Measurements from ENCODE around the gene RNU1-4. TPM values are rescaled to one million over a fixed set of nuclear protein-coding genes. Genes with fewer than 3 reads are reported as not detected.

The RNU1-4 gene
- total and polyA plus RNA-seq, 2 donors (not counting 3 experiments of a cell fraction or from before 2014, with no cell fraction given) = 206 to 1,319 TPM

DNA sequence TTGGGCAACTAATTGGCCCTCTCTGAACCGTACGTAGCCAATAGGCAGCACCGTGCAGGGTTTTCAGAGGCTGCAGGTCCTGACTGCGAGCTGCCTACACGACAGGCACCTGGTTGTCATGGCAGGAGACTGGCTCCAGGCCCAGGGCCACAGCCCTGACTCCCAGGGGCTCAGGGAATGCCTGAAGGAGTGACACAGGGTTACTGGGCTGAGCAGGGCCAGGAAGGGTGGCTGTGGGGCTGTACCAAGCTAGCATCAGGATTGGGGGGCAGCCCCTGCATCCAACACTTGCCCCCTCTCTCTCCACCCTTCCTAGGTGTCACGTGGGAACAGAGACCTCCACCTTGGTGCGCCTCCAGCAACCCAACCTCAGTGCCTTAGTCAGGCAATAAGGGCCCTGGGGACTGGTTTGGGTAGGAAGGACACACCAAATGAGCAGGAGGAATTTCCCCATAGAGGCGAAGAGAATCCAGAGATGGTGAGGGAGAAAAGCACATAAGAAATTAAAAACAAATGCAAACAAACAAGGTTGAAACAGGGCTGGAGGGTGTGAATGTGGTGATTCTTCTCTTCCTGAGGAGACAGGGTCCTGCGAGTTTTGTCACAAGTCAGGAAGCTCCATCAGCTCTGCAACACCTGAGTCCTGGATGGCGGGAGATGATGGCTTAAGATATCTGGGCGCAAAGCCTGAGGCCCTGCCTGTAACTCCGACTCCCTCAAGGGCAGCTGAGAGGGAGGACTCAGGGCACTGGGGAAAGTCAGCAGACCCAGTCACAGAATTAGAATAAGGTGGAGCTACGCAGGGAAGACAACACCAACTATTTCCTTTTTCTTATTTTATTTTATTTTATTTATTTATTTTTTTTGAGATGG lies 19.7 kb upstream of the RNU1-4 start:
- dilution Hi-C loops (cut with MboI; ENCODE audit: extremely low pct_ligation_motif_present, low sequenced_read_pairs) (no loop called here), intact Hi-C loops (cut with micrococcal nuclease) (no loop called here)
- Histone ChIP-seq H3K4me1 (ENCODE audit: control insufficient read depth, extremely low read depth, insufficient read depth, low read length) (no peaks in the 10 kb centered on the region), H3K9ac (replicated peaks; ENCODE audit: extremely low read depth, insufficient read depth, low read length) (no peak overlapping the region), H3K79me2 (ENCODE audit: control insufficient read depth, insufficient read depth, low read length) (no peaks in the 10 kb centered on the region), H3K36me3 (ENCODE audit: control insufficient read depth in 2 of 2, extremely low read depth in 1 of 2, insufficient read depth in 2 of 2, low read length in 2 of 2) (no peaks in the 10 kb centered on the region), H3K9me1 (replicated peaks; ENCODE audit: control insufficient read depth, extremely low read depth, insufficient read depth, low read length) (no peaks in the 10 kb centered on the region), H3K9me3 (replicated peaks; ENCODE audit: control insufficient read depth, insufficient read depth, low read length) (no peaks in the 10 kb centered on the region), H3K27ac (ENCODE audit: insufficient read depth, low read depth, low read length) (no peak overlapping the region), H3K4me3 (replicated peaks in 1 of 3; ENCODE audit: insufficient read depth in 1 of 3, low read depth in 1 of 3, low read length in 3 of 3) (no peak overlapping the region), H2AFZ (ENCODE audit: low read depth, low read length) (no peak overlapping the region), H4K20me1 (replicated peaks; ENCODE audit: control insufficient read depth, extremely low read depth, insufficient read depth, low read length) (no peaks in the 10 kb centered on the region), H3K4me2 (ENCODE audit: insufficient read depth, low read length) (no peak overlapping the region), H3K27me3 (ENCODE audit: control insufficient read depth in 2 of 2, insufficient read depth in 2 of 2, low read length in 2 of 2) (peaks cover 17 to 20% of the 10 kb centered on the region in 2 experiments)
- FAIRE-seq (peak; percentile 38), DNase-seq (ENCODE audit: low read depth, low spot score) (peak; percentile 10)
- TF ChIP-seq EZH2 (IDR thresholded peaks at IDR 0.05; ENCODE audit: borderline replicate concordance, low read depth, low read length, severe bottlenecking) (peak; percentile 23), GATA2 (IDR thresholded peaks at IDR 0.05; ENCODE audit: insufficient read depth, insufficient read length, low read depth, low read length) (no peak)
- CTCF ChIA-PET = interaction anchor here (1.8 to 2.5 kb wide), 2 partner anchors 11 to 18 kb away, joined by 6 to 11 read pairs; no protein-coding TSS in a partner anchor
- POLR2A ChIA-PET = no interaction called here
- no TSS peak for BruUV-seq (replicated peaks)

DNA sequence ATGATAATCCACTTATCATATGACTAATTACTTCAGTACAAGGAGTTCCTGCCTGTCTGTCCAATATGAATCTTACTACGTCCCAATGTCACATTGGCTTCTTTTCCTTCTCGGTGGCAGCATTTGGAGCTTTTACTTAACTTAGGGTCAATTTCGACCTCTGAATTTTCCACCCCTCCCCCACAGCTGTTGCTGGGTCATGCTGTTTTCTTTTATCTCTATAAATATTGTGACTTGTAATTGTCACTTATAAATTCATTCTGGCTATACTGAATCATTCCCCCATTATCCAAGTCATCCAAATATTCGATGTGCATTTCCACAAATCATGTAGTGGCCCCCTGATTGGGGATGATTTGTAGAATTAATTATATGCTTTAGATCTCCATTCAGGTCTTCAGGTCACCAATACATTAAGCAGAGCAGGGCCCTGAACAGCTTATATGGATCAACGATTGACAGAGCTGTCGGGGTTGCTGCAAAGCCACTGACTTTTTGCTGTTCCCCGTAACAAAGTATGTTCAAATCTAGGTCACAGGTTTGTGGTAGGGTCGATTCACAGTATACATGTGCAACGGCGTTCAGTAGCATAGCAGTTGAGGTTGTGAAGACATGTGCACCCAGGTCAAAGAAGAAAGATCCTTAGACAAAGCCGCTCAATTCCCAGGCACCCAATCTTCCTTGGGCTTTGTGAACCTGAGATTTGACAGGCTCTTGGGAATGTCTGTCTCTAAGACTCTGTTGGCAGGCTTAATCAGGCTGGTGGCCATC lies 18.3 kb upstream of the RNU1-4 start:
- Histone ChIP-seq H3K27ac (ENCODE audit: insufficient read depth, low read depth, low read length) (no peak overlapping the region), H3K9me3 (replicated peaks; ENCODE audit: control insufficient read depth, insufficient read depth, low read length) (no peaks in the 10 kb centered on the region), H4K20me1 (replicated peaks; ENCODE audit: control insufficient read depth, extremely low read depth, insufficient read depth, low read length) (no peaks in the 10 kb centered on the region), H3K9me1 (replicated peaks; ENCODE audit: control insufficient read depth, extremely low read depth, insufficient read depth, low read length) (no peaks in the 10 kb centered on the region), H2AFZ (ENCODE audit: low read depth, low read length) (no peak overlapping the region), H3K4me2 (ENCODE audit: insufficient read depth, low read length) (no peak overlapping the region), H3K79me2 (ENCODE audit: control insufficient read depth, insufficient read depth, low read length) (no peaks in the 10 kb centered on the region), H3K27me3 (ENCODE audit: control insufficient read depth in 2 of 2, insufficient read depth in 2 of 2, low read length in 2 of 2) (peaks cover 20 to 24% of the 10 kb centered on the region in 2 experiments), H3K36me3 (ENCODE audit: control insufficient read depth in 2 of 2, extremely low read depth in 1 of 2, insufficient read depth in 2 of 2, low read length in 2 of 2) (no peaks in the 10 kb centered on the region), H3K9ac (replicated peaks; ENCODE audit: extremely low read depth, insufficient read depth, low read length) (no peak overlapping the region), H3K4me1 (ENCODE audit: control insufficient read depth, extremely low read depth, insufficient read depth, low read length) (no peaks in the 10 kb centered on the region), H3K4me3 (replicated peaks in 1 of 3; ENCODE audit: insufficient read depth in 1 of 3, low read depth in 1 of 3, low read length in 3 of 3) (no peak overlapping the region)
- ChIA-PET POLR2A (no interaction called here), CTCF (interaction anchor here (1.1 to 2.5 kb wide), 3 partner anchors 12 to 20 kb away, joined by 3 to 11 read pairs (median 6); no protein-coding TSS in a partner anchor)
- DNase-seq (ENCODE audit: low read depth, low spot score) (peak; percentile 11), FAIRE-seq (no peak)
- TF ChIP-seq, protein P1, sequence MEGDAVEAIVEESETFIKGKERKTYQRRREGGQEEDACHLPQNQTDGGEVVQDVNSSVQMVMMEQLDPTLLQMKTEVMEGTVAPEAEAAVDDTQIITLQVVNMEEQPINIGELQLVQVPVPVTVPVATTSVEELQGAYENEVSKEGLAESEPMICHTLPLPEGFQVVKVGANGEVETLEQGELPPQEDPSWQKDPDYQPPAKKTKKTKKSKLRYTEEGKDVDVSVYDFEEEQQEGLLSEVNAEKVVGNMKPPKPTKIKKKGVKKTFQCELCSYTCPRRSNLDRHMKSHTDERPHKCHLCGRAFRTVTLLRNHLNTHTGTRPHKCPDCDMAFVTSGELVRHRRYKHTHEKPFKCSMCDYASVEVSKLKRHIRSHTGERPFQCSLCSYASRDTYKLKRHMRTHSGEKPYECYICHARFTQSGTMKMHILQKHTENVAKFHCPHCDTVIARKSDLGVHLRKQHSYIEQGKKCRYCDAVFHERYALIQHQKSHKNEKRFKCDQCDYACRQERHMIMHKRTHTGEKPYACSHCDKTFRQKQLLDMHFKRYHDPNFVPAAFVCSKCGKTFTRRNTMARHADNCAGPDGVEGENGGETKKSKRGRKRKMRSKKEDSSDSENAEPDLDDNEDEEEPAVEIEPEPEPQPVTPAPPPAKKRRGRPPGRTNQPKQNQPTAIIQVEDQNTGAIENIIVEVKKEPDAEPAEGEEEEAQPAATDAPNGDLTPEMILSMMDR (IDR thresholded peaks at IDR 0.05; ENCODE audit: extremely low read depth in 1 of 2, insufficient read depth in 1 of 2, low read depth in 1 of 2, low read length in 2 of 2) = no peak
- TF ChIP-seq, protein P2, sequence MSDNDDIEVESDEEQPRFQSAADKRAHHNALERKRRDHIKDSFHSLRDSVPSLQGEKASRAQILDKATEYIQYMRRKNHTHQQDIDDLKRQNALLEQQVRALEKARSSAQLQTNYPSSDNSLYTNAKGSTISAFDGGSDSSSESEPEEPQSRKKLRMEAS (IDR thresholded peaks at IDR 0.05; ENCODE audit: insufficient read depth, insufficient read length) = no peak
- no peak for TF ChIP-seq MYC (IDR thresholded peaks at IDR 0.05; ENCODE audit: low read depth, low read length)
- TF ChIP-seq EZH2 (IDR thresholded peaks at IDR 0.05; ENCODE audit: borderline replicate concordance, low read depth, low read length, severe bottlenecking) = no peak
- TF ChIP-seq JUN (IDR thresholded peaks at IDR 0.05; ENCODE audit: borderline replicate concordance, insufficient read depth, insufficient read length, low read depth) = no peak
- TF ChIP-seq FOS (IDR thresholded peaks at IDR 0.05; ENCODE audit: borderline replicate concordance, insufficient read depth, low read length) = no peak
- TF ChIP-seq POLR2A (IDR thresholded peaks at IDR 0.05; ENCODE audit: low read depth, low read length) = no peak
- no peak for TF ChIP-seq POLR2AphosphoS5 (IDR thresholded peaks at IDR 0.05; ENCODE audit: insufficient read depth, low read depth, low read length)
- TF ChIP-seq GATA2 (IDR thresholded peaks at IDR 0.05; ENCODE audit: insufficient read depth, insufficient read length, low read depth, low read length) = no peak
- intact Hi-C loops (cut with micrococcal nuclease) = no loop called here
- dilution Hi-C loops (cut with MboI; ENCODE audit: extremely low pct_ligation_motif_present, low sequenced_read_pairs) = no loop called here
- no TSS peak for BruUV-seq (replicated peaks)
